GM19397 (cell line): ENCODE results near the gene UBE2Q2.

Experiments
- ATAC-seq: cut with Tn5 transposase; IDR thresholded peaks from one replicate; pipeline ENCODE4 v1.9.1; 2021; ENCODE audit warnings: mild to moderate bottlenecking, moderate library complexity; ENCODE audit not compliant: unreplicated experiment

UBE2Q2 gene

GRCh38 chr15:75921732-75922703 is 78.8 kb downstream of the UBE2Q2 start:
- ATAC-seq, result no peak

GRCh38 chr15:75923756-75924155 is 80.5 kb downstream of the UBE2Q2 start:
- no peak for ATAC-seq

GRCh38 chr15:75924576-75924975 is 81.3 kb downstream of the UBE2Q2 start:
- no peak for ATAC-seq

- ATAC-seq, result no peak
These were observed 82.2 kb downstream of the UBE2Q2 start for GRCh38 chr15:75925440-75925839.

- no peak for ATAC-seq
These were observed 83.7 kb downstream of the UBE2Q2 start for GRCh38 chr15:75926931-75927330.

GRCh38 chr15:75927601-75928000 is 84.4 kb downstream of the UBE2Q2 start:
- ATAC-seq, result no peak

GRCh38 chr15:75928680-75929608 is 85.7 kb downstream of the UBE2Q2 start:
- ATAC-seq, result no peak

GRCh38 chr15:75929799-75930565 is 86.7 kb downstream of the UBE2Q2 start:
- ATAC-seq, result no peak

GRCh38 chr15:75930866-75931265 is 87.6 kb downstream of the UBE2Q2 start:
- no peak for ATAC-seq

- ATAC-seq, result no peak
These were observed 99.2 kb downstream of the UBE2Q2 start for GRCh38 chr15:75942464-75942863.

- ATAC-seq, result no peak
These were observed 100.0 kb downstream of the UBE2Q2 start for GRCh38 chr15:75943246-75943645.

GRCh38 chr15:75943713-75944215 is 100.5 kb downstream of the UBE2Q2 start:
- no peak for ATAC-seq

GRCh38 chr15:75945953-75946352 is 102.7 kb downstream of the UBE2Q2 start:
- ATAC-seq, result no peak

- ATAC-seq, result no peak
These were observed 103.8 kb downstream of the UBE2Q2 start for GRCh38 chr15:75947092-75947491.

- ATAC-seq, result no peak
These were observed 105.6 kb downstream of the UBE2Q2 start for GRCh38 chr15:75948761-75949296.
